ENCODE data around the gene MPZL1. TPM values are rescaled to one million over a fixed set of nuclear protein-coding genes. Genes with fewer than 3 reads are reported as not detected.

MPZL1 gene
- total RNA-seq, 1 experiment from 2014 or later = 52.9 TPM

GRCh38 chr1:167808104-167808503, 86.3 kb downstream of the MPZL1 start:
- no peaks in the 10 kb centered on the region for H3K9me2 ChIP-seq (ENCODE audit: insufficient read depth)
- H3K36me3 ChIP-seq (ENCODE audit: control insufficient read depth in 1 of 2, insufficient read depth in 2 of 2, low read length in 2 of 2) = no peaks in the 10 kb centered on the region
- POLR2A ChIA-PET = no interaction called here
- no peak overlapping the region for H3K9ac ChIP-seq (ENCODE audit: low read length)
- no peak overlapping the region for H3K4me3 ChIP-seq (replicated peaks in 1 of 2; ENCODE audit: low read depth in 1 of 2, low read length in 2 of 2)
- no peak overlapping the region for H2AFZ ChIP-seq (ENCODE audit: low read depth, low read length, poor library complexity, severe bottlenecking)
- no peaks in the 10 kb centered on the region for H3K79me2 ChIP-seq (ENCODE audit: insufficient read depth, low read length)
- H3K27me3 ChIP-seq (ENCODE audit: insufficient read depth, low read length) = no peaks in the 10 kb centered on the region
- CTCF ChIA-PET = no interaction called here
- DNase-seq (ENCODE audit: low read depth, low spot score) = no peak
- H3K27ac ChIP-seq (ENCODE audit: low read depth, low read length) = no peak overlapping the region
- H3K9me3 ChIP-seq (ENCODE audit: control insufficient read depth in 1 of 2, insufficient read depth in 1 of 2, low read depth in 1 of 2, low read length in 2 of 2) = no peaks in the 10 kb centered on the region
- H3K4me1 ChIP-seq (ENCODE audit: control insufficient read depth in 1 of 2, insufficient read depth in 2 of 2, low read length in 2 of 2) = peaks cover 0 to 6% of the 10 kb centered on the region in 2 experiments; a peak in 2 of 4 replicates
- no peak for TF ChIP-seq EGR1 (IDR thresholded peaks at IDR 0.05; ENCODE audit: low read depth)
- no peak for TF ChIP-seq ELF1 (IDR thresholded peaks at IDR 0.05; ENCODE audit: borderline replicate concordance, low read depth)
- TF ChIP-seq ZFX (IDR thresholded peaks at IDR 0.05) = no peak
- TF ChIP-seq CEBPB (IDR thresholded peaks at IDR 0.05; ENCODE audit: low read depth) = no peak
- no peak for TF ChIP-seq FOSL1 (IDR thresholded peaks at IDR 0.05; ENCODE audit: low read depth)
- no peak for TF ChIP-seq CTCF (IDR thresholded peaks at IDR 0.05 in 2 of 3, conservative IDR thresholded peaks at IDR 0.05 in 1 of 3; ENCODE audit: borderline replicate concordance in 1 of 3, insufficient read depth in 1 of 3, low read depth in 2 of 3, low read length in 2 of 3)
- no peak for TF ChIP-seq YY1 (IDR thresholded peaks at IDR 0.05; ENCODE audit: extremely low read depth, insufficient replicate concordance, low read depth, low read length)
- TF ChIP-seq ATF3 (IDR thresholded peaks at IDR 0.05) = no peak
- TF ChIP-seq CBX3 (IDR thresholded peaks at IDR 0.05; ENCODE audit: low read depth) = no peak
- no peak for TF ChIP-seq SIN3A (IDR thresholded peaks at IDR 0.05; ENCODE audit: low read depth)
- ATAC-seq = no peak
- intact Hi-C loops (cut with micrococcal nuclease) = no loop called here
- RAD21 ChIA-PET (ENCODE audit: low non-redundant PET in 1 of 2, low total read pairs in 2 of 2, uncharacterized antibody in 2 of 2, unreplicated experiment in 2 of 2) = no interaction called here
- BruUV-seq (replicated peaks) = no TSS peak
- H3K4me2 ChIP-seq (ENCODE audit: low read length) = no peak overlapping the region
- H4K20me1 ChIP-seq (ENCODE audit: insufficient read depth) = no peaks in the 10 kb centered on the region

- no peaks in the 10 kb centered on the region for H3K27me3 ChIP-seq (ENCODE audit: insufficient read depth, low read length)
- ChIA-PET POLR2A (no interaction called here), CTCF (no interaction called here)
These were observed 86.9 kb downstream of the MPZL1 start for GRCh38 chr1:167808690-167809089.

More at GRCh38 chr1:167808690-167809089, 86.9 kb downstream of the MPZL1 start:
- intact Hi-C loops (cut with micrococcal nuclease) = no loop called here
- RAD21 ChIA-PET (ENCODE audit: low non-redundant PET in 1 of 2, low total read pairs in 2 of 2, uncharacterized antibody in 2 of 2, unreplicated experiment in 2 of 2) = no interaction called here
- Histone ChIP-seq H3K79me2 (ENCODE audit: insufficient read depth, low read length) (no peaks in the 10 kb centered on the region), H3K4me2 (ENCODE audit: low read length) (no peak overlapping the region), H2AFZ (ENCODE audit: low read depth, low read length, poor library complexity, severe bottlenecking) (no peak overlapping the region), H3K9me3 (ENCODE audit: control insufficient read depth in 1 of 2, insufficient read depth in 1 of 2, low read depth in 1 of 2, low read length in 2 of 2) (no peaks in the 10 kb centered on the region), H3K4me1 (ENCODE audit: control insufficient read depth in 1 of 2, insufficient read depth in 2 of 2, low read length in 2 of 2) (no peaks in the 10 kb centered on the region), H3K27ac (ENCODE audit: low read depth, low read length) (no peak overlapping the region), H3K9ac (ENCODE audit: low read length) (no peak overlapping the region), H3K4me3 (replicated peaks in 1 of 2; ENCODE audit: low read depth in 1 of 2, low read length in 2 of 2) (no peak overlapping the region), H4K20me1 (ENCODE audit: insufficient read depth) (no peaks in the 10 kb centered on the region), H3K36me3 (ENCODE audit: control insufficient read depth in 1 of 2, insufficient read depth in 2 of 2, low read length in 2 of 2) (no peaks in the 10 kb centered on the region), H3K9me2 (ENCODE audit: insufficient read depth) (no peaks in the 10 kb centered on the region)
- no peak for TF ChIP-seq EZH2 (IDR thresholded peaks at IDR 0.05)
- no peak for TF ChIP-seq YY1 (IDR thresholded peaks at IDR 0.05; ENCODE audit: extremely low read depth, insufficient replicate concordance, low read depth, low read length)
- no peak for TF ChIP-seq FOSL1 (IDR thresholded peaks at IDR 0.05; ENCODE audit: low read depth)
- no peak for TF ChIP-seq ZFX (IDR thresholded peaks at IDR 0.05)
- TF ChIP-seq POLR2A (IDR thresholded peaks at IDR 0.05; ENCODE audit: borderline replicate concordance, extremely low read depth, insufficient read depth, insufficient read length) = no peak
- no peak for TF ChIP-seq POLR2AphosphoS5 (IDR thresholded peaks at IDR 0.05; ENCODE audit: low read depth, low read length)
- no peak for TF ChIP-seq EGR1 (IDR thresholded peaks at IDR 0.05; ENCODE audit: low read depth)
- TF ChIP-seq REST (IDR thresholded peaks at IDR 0.05; ENCODE audit: low read depth) = no peak
- no peak for TF ChIP-seq TCF7L2 (IDR thresholded peaks at IDR 0.05; ENCODE audit: borderline replicate concordance, extremely low read depth, insufficient read depth, insufficient read length)
- no peak for TF ChIP-seq JUND (IDR thresholded peaks at IDR 0.05)
- TF ChIP-seq SRF (IDR thresholded peaks at IDR 0.05; ENCODE audit: low read depth) = no peak
- BruUV-seq (replicated peaks) = no TSS peak
- no peak for ATAC-seq
- no peak for DNase-seq (ENCODE audit: low read depth, low spot score)
